ENCODE data around the gene MRPL43.
"Not testable (repeated sequence)": the region's sequence is repeated elsewhere in the genome, so short reads cannot be mapped to it uniquely, and the experiment has no call there.

Gene MRPL43

GRCh38 chr10:100986952-100987684 lies at the start of gene MRPL43, which contains the start of gene TWNK:
TSS of gene MRPL43 (minus strand) at chr10:100987497. CDS start at chr10:100987443, 54 bp downstream.
TSS of gene TWNK (plus strand) at chr10:100987543. CDS start at chr10:100988211, 668 bp downstream.
- DNase-seq = peak; percentile 36

- no peak for DNase-seq
Observed at GRCh38 chr10:101036726-101037125, 49.4 kb upstream of the MRPL43 start.

- DNase-seq = no peak
Observed at GRCh38 chr10:101035916-101036702, 48.8 kb upstream of the MRPL43 start.

- no peak for DNase-seq
Observed at GRCh38 chr10:101035314-101035713, 48.0 kb upstream of the MRPL43 start.

GRCh38 chr10:101034404-101034803 lies 47.1 kb upstream of the MRPL43 start:
- not testable (repeated sequence) for DNase-seq

- no peak for DNase-seq
Observed at GRCh38 chr10:101033276-101033675, 46.0 kb upstream of the MRPL43 start.

GRCh38 chr10:101032637-101033224 lies 45.4 kb upstream of the MRPL43 start:
- DNase-seq = no peak

GRCh38 chr10:101031796-101032636 lies 44.7 kb upstream of the MRPL43 start:
- peak; percentile 17 for DNase-seq

- peak; percentile 75 for DNase-seq
Observed at GRCh38 chr10:101031128-101031795, 44.0 kb upstream of the MRPL43 start, which contains the start of the genes PDZD7 and SFXN3. TSS of gene PDZD7 (minus strand) at chr10:101031129. CDS start at chr10:101030219, 910 bp downstream. TSS of gene SFXN3 (plus strand) at chr10:101031234. CDS start at chr10:101034695, 3,461 bp downstream.

- DNase-seq = no peak
Observed at GRCh38 chr10:101030496-101031127, 43.3 kb upstream of the MRPL43 start.

- no peak for DNase-seq
Observed at GRCh38 chr10:101029520-101030295, 42.4 kb upstream of the MRPL43 start.

GRCh38 chr10:101028446-101029337 lies 41.4 kb upstream of the MRPL43 start:
- DNase-seq = no peak

- DNase-seq = no peak
Observed at GRCh38 chr10:101027106-101027720, 39.9 kb upstream of the MRPL43 start.

- no peak for DNase-seq
Observed at GRCh38 chr10:101022967-101023705, 35.8 kb upstream of the MRPL43 start.

- DNase-seq = no peak
Observed at GRCh38 chr10:101021692-101022251, 34.5 kb upstream of the MRPL43 start.

GRCh38 chr10:101021239-101021638 lies 33.9 kb upstream of the MRPL43 start:
- DNase-seq = no peak

GRCh38 chr10:101020427-101021075 lies 33.3 kb upstream of the MRPL43 start:
- no peak for DNase-seq

GRCh38 chr10:101019440-101019703 lies 32.1 kb upstream of the MRPL43 start:
- no peak for DNase-seq
